HepG2 (cell line): Measurements from ENCODE around the gene MAMSTR. TPM values are rescaled to one million over a fixed set of nuclear protein-coding genes. Genes with fewer than 3 reads are reported as not detected.

Experiments
- BATF2 ChIP-seq: sonication (generic); formaldehyde crosslinking; IDR thresholded peaks from 2 replicates; pipeline ENCODE4 v1.8.0; 2022; ENCODE audit warnings: mild to moderate bottlenecking, missing genetic modification reagents, moderate library complexity
- HDAC1 ChIP-seq: sonication (generic); formaldehyde crosslinking; IDR thresholded peaks from 2 replicates; pipeline ENCODE4 v1.5.1; 2020; ENCODE audit warnings: mild to moderate bottlenecking, missing genetic modification reagents
- HHEX ChIP-seq: IDR thresholded peaks from 2 replicates; pipeline ENCODE4 v1.6.1; 2016; ENCODE audit warnings: control low read depth
- MAFK ChIP-seq, 2 experiments: IDR thresholded peaks in 1 of 2; conservative IDR thresholded peaks in 1 of 2; 2 replicates each; pipeline ENCODE4 v1.6.1; 2011; ENCODE audit warnings: improper control_type of control experiment in 2 of 2, low read length in 2 of 2
- MAZ ChIP-seq, 2 experiments: sonication (generic) in 1 of 2; formaldehyde crosslinking in 1 of 2; IDR thresholded peaks; 2 replicates each; pipeline versions ENCODE4 v1.5.0 to v1.6.1; 2012 to 2020; ENCODE audit warnings: low read depth in 2 of 2, mild to moderate bottlenecking in 2 of 2, borderline replicate concordance in 1 of 2, improper control_type of control experiment in 1 of 2, low read length in 1 of 2, missing genetic modification reagents in 1 of 2, moderate library complexity in 1 of 2
- NR2F1 ChIP-seq, 2 experiments: fragments of 450-650 bp in 1 of 2; formaldehyde crosslinking in 1 of 2; IDR thresholded peaks; 2 replicates each; pipeline versions ENCODE4 v1.5.0 to v1.6.1; 2016 to 2020; ENCODE audit warnings: mild to moderate bottlenecking in 1 of 2, missing compliant biosample characterization in 1 of 2, missing genetic modification reagents in 1 of 2, moderate library complexity in 1 of 2
- NR3C1 ChIP-seq: sonication (generic); formaldehyde crosslinking; IDR thresholded peaks from 2 replicates; pipeline ENCODE4 v1.4.0; 2020; ENCODE audit warnings: missing genetic modification reagents
- PBX2 ChIP-seq: IDR thresholded peaks from 2 replicates; pipeline ENCODE4 v1.6.1; 2016; ENCODE audit warnings: control low read depth
- RBFOX2 ChIP-seq: fragments of 200-400 bp; formaldehyde crosslinking; IDR thresholded peaks from 2 replicates; pipeline ENCODE4 v1.6.1; 2017; ENCODE audit warnings: low read depth, mild to moderate bottlenecking, low read length
- SIN3B ChIP-seq: fragments of 150-350 bp; IDR thresholded peaks from 2 replicates; pipeline ENCODE4 v1.6.1; 2014; ENCODE audit warnings: low read length
- SMC3 ChIP-seq: IDR thresholded peaks from 2 replicates; pipeline ENCODE4 v1.6.1; 2011; ENCODE audit warnings: low read length, improper control_type of control experiment
- TCF7L2 ChIP-seq: IDR thresholded peaks from 2 replicates; pipeline ENCODE4 v1.6.1; 2011; ENCODE audit warnings: mild to moderate bottlenecking, low read depth, low read length, moderate library complexity
- USF2 ChIP-seq, 2 experiments: sonication (generic) in 1 of 2; formaldehyde crosslinking in 1 of 2; IDR thresholded peaks; 2 replicates each; pipeline versions ENCODE4 v1.5.1 to v1.6.1; 2011 to 2020; ENCODE audit warnings: borderline replicate concordance in 1 of 2, low read depth in 1 of 2, low read length in 1 of 2, mild to moderate bottlenecking in 1 of 2, missing genetic modification reagents in 1 of 2, moderate library complexity in 1 of 2
- ZBTB2 ChIP-seq: sonication (generic); formaldehyde crosslinking; IDR thresholded peaks from 2 replicates; pipeline ENCODE4 v1.8.0; 2022; ENCODE audit warnings: low read depth, missing genetic modification reagents
- ZBTB37 ChIP-seq: sonication (generic); formaldehyde crosslinking; IDR thresholded peaks from 2 replicates; pipeline ENCODE4 v1.4.0; 2020; ENCODE audit warnings: mild to moderate bottlenecking, missing genetic modification reagents
- ZNF292 ChIP-seq: sonication (generic); formaldehyde crosslinking; IDR thresholded peaks from 2 replicates; pipeline ENCODE4 v1.8.1; 2022; ENCODE audit warnings: mild to moderate bottlenecking, low read depth, missing genetic modification reagents, borderline replicate concordance
- ZNF367 ChIP-seq: sonication (generic); formaldehyde crosslinking; IDR thresholded peaks from 2 replicates; pipeline ENCODE4 v1.4.0; 2020; ENCODE audit warnings: missing genetic modification reagents, borderline replicate concordance
- ZNF605 ChIP-seq: sonication (generic); formaldehyde crosslinking; IDR thresholded peaks from 2 replicates; pipeline ENCODE4 v1.8.0; 2022; ENCODE audit warnings: mild to moderate bottlenecking, missing genetic modification reagents
- ZNF720 ChIP-seq: sonication (generic); formaldehyde crosslinking; IDR thresholded peaks from 2 replicates; pipeline ENCODE4 v1.4.0; 2020; ENCODE audit warnings: missing genetic modification reagents
- ZNF792 ChIP-seq: IDR thresholded peaks from 2 replicates; pipeline ENCODE4 v1.6.1; 2016
- polyA plus RNA-seq, 8 experiments: library from polyadenylated mRNA; depleted of rRNA in 3 of 8; stranded (reverse) in 7 of 8; unstranded in 1 of 8; fragments of >200 nt; fragmentation: Illumina TruSeq in 4 of 8; extraction: Trizol in 4 of 8; gene quantifications; 2 replicates each; pipeline versions ENCODE4 v1.2.1 to v1.2.3, GENCODE V29; 2011 to 2016; ENCODE audit warnings: low read depth in 4 of 8, missing spikeins in 1 of 8, mixed read lengths in 1 of 8; ENCODE audit not compliant: insufficient read depth in 1 of 8
- total RNA-seq, 5 experiments: library from RNA; depleted of rRNA; stranded (reverse); fragments of >200 nt; fragmentation: Illumina TruSeq; extraction: Trizol; gene quantifications; 2 replicates each; pipeline ENCODE4 v1.2.3, GENCODE V29; 2016; ENCODE audit warnings: low read depth in 1 of 5

Gene MAMSTR
- total and polyA plus RNA-seq, 2 of the 13 experiments (the other 11 are each of a cell fraction or from before 2014, with no cell fraction given) = 2.2 to 2.4 TPM

GRCh38 chr19:48738557-48739403 is 19.3 kb upstream of the MAMSTR start (continued):
- peak; percentile 54 for TF ChIP-seq HDAC1 (CRISPR knock-in tag)
- no peak for TF ChIP-seq ZNF792
- TF ChIP-seq HHEX (CRISPR knock-in tag) = no peak
- TF ChIP-seq ZNF720 (CRISPR knock-in tag) = no peak
- TF ChIP-seq USF2 (IDR thresholded peaks at IDR 0.05; ENCODE audit: low read depth, low read length) = no peak
- no peak for TF ChIP-seq USF2 (CRISPR knock-in tag; IDR thresholded peaks at IDR 0.05; ENCODE audit: borderline replicate concordance)
- no peak for TF ChIP-seq NR2F1 (CRISPR knock-in tag; IDR thresholded peaks at IDR 0.05)
- no peak; the same call in 1 of the 2 replicates for TF ChIP-seq ZNF367 (CRISPR knock-in tag)
- peak; percentile 50 for TF ChIP-seq ZBTB2
- peak; percentile 15; the same call in 1 of the 2 replicates for TF ChIP-seq SMC3
- TF ChIP-seq MAZ (IDR thresholded peaks at IDR 0.05; ENCODE audit: borderline replicate concordance, low read depth, low read length) = peak; percentile 85
- TF ChIP-seq MAZ (CRISPR knock-in tag; IDR thresholded peaks at IDR 0.05; ENCODE audit: low read depth) = peak; percentile 96
- no peak for TF ChIP-seq SIN3B
- TF ChIP-seq RBFOX2 = no peak
- no peak for TF ChIP-seq ZNF292 (CRISPR knock-in tag)
- no peak for TF ChIP-seq ZNF605 (CRISPR knock-in tag)
- TF ChIP-seq ZBTB37 (CRISPR knock-in tag) = no peak
- TF ChIP-seq NR3C1 (CRISPR knock-in tag) = no peak
- no peak for TF ChIP-seq PBX2
- no peak for TF ChIP-seq TCF7L2
- TF ChIP-seq MAFK (conservative IDR thresholded peaks at IDR 0.05 in 1 of 2, IDR thresholded peaks at IDR 0.05 in 1 of 2; ENCODE audit: low read length in 2 of 2) = no peak
- TF ChIP-seq BATF2 (CRISPR knock-in tag) = 0 out of 2 replicates have a peak, but pooled peaks have one; percentile 4
